IMR-90 (cell line): ENCODE data around the gene PPARGC1A. TPM values are rescaled to one million over a fixed set of nuclear protein-coding genes. Genes with fewer than 3 reads are reported as not detected.

Experiments used
- ATAC-seq: fragments of 200-7000 bp; cut with Tn5 transposase; 2 replicates; pipeline ENCODE4 v1.9.1; 2020; ENCODE audit warnings: low read depth, mild to moderate bottlenecking, moderate library complexity
- BruUV-seq: library from RNA; stranded (reverse); fragments of 400-500 nt; replicated peaks from 2 replicates; lab custom pipeline; 2021; lab: Mats Ljungman, UMichigan
- CTCF ChIA-PET: fragments of 300-600 bp; formaldehyde crosslinking; extraction: SDS; loops from one replicate; lab custom pipeline; 2021; ENCODE audit warnings: antibody characterized with exemption; lab: Yijun Ruan, JAX
- POLR2A ChIA-PET: fragments of 300-600 bp; sonication (Branson Sonifier 250); formaldehyde crosslinking; loops from one replicate; lab custom pipeline; 2022; ENCODE audit warnings: antibody characterized with exemption; ENCODE audit not compliant: unreplicated experiment; lab: Charles Lee
- DNase-seq: peaks from one replicate; pipeline ENCODE4 v3.0.0; 2013
- H2AFZ ChIP-seq: replicated peaks from 2 replicates; pipeline ENCODE3; 2013; ENCODE audit warnings: low read length, mild to moderate bottlenecking; ENCODE audit not compliant: poor library complexity
- H2AK5ac ChIP-seq: 2 replicates; pipeline ENCODE4 v1.6.1; 2013; ENCODE audit warnings: low read depth, low read length, inconsistent platforms
- H2AK9ac ChIP-seq: replicated peaks from 2 replicates; pipeline ENCODE3; 2013; ENCODE audit warnings: mild to moderate bottlenecking, low read depth, low read length, moderate library complexity; ENCODE audit not compliant: poor library complexity
- H2BK120ac ChIP-seq: 2 replicates; pipeline ENCODE4 v1.6.1; 2013; ENCODE audit warnings: low read depth, low read length, inconsistent platforms
- H2BK15ac ChIP-seq: 3 replicates; pipeline ENCODE4 v1.6.1; 2013; ENCODE audit warnings: low read depth, low read length, inconsistent platforms
- H2BK20ac ChIP-seq: 2 replicates; pipeline ENCODE4 v1.6.1; 2013; ENCODE audit warnings: low read depth, mild to moderate bottlenecking, inconsistent platforms, low read length, moderate library complexity
- H2BK5ac ChIP-seq: 2 replicates; pipeline ENCODE4 v1.6.1; 2013; ENCODE audit warnings: mild to moderate bottlenecking, low read depth, low read length, inconsistent platforms; ENCODE audit not compliant: poor library complexity, severe bottlenecking
- H3K14ac ChIP-seq: replicated peaks from 2 replicates; pipeline ENCODE4 v1.6.1; 2013; ENCODE audit warnings: low read depth, low read length, inconsistent platforms
- H3K18ac ChIP-seq: 2 replicates; pipeline ENCODE4 v1.6.1; 2013; ENCODE audit warnings: low read depth, low read length, control low read depth
- H3K23ac ChIP-seq: 2 replicates; pipeline ENCODE4 v1.6.1; 2013; ENCODE audit warnings: low read depth, low read length, inconsistent platforms
- H3K27ac ChIP-seq: 2 replicates; pipeline ENCODE4 v1.5.1; 2013; ENCODE audit warnings: mild to moderate bottlenecking, control low read depth, low read length; ENCODE audit not compliant: insufficient read depth
- H3K27me3 ChIP-seq: 2 replicates; pipeline ENCODE4 v1.6.1; 2013; ENCODE audit warnings: low read length; ENCODE audit not compliant: control insufficient read depth, insufficient read depth
- H3K36me3 ChIP-seq: 2 replicates; pipeline ENCODE4 v1.6.1; 2013; ENCODE audit warnings: low read length, mixed read lengths; ENCODE audit not compliant: control insufficient read depth, insufficient read depth
- H3K4ac ChIP-seq: 2 replicates; pipeline ENCODE4 v1.6.1; 2013; ENCODE audit warnings: low read depth, low read length, inconsistent platforms
- H3K4me1 ChIP-seq: 2 replicates; pipeline ENCODE4 v1.6.1; 2013; ENCODE audit warnings: low read length, mixed read lengths; ENCODE audit not compliant: control insufficient read depth, insufficient read depth
- H3K4me2 ChIP-seq: 2 replicates; pipeline ENCODE4 v1.6.1; 2013; ENCODE audit warnings: low read depth, mild to moderate bottlenecking, control low read depth, low read length, moderate library complexity
- H3K4me3 ChIP-seq: 2 replicates; pipeline ENCODE4 v1.5.1; 2013; ENCODE audit warnings: low read depth, mild to moderate bottlenecking, control low read depth, low read length, moderate library complexity; ENCODE audit not compliant: insufficient read depth
- H3K56ac ChIP-seq: 2 replicates; pipeline ENCODE4 v1.6.1; 2013; ENCODE audit warnings: low read length, inconsistent platforms; ENCODE audit not compliant: insufficient read depth; ENCODE audit errors: extremely low read depth
- H3K79me1 ChIP-seq, 2 experiments: 2 replicates each; pipeline ENCODE4 v1.6.1; 2013; ENCODE audit warnings: low read length in 2 of 2, inconsistent platforms in 1 of 2, low read depth in 1 of 2
- H3K9ac ChIP-seq: 2 replicates; pipeline ENCODE4 v1.6.1; 2013; ENCODE audit warnings: low read depth, low read length, control low read depth
- H3K9me1 ChIP-seq: 2 replicates; pipeline ENCODE4 v1.6.1; 2013; ENCODE audit warnings: low read length, inconsistent platforms; ENCODE audit not compliant: insufficient read depth
- H3K9me3 ChIP-seq: 2 replicates; pipeline ENCODE4 v1.6.1; 2013; ENCODE audit warnings: low read length; ENCODE audit not compliant: control insufficient read depth, insufficient read depth
- H4K20me1 ChIP-seq: 2 replicates; pipeline ENCODE4 v1.6.1; 2013; ENCODE audit warnings: low read length, inconsistent platforms; ENCODE audit not compliant: insufficient read depth
- H4K5ac ChIP-seq: 2 replicates; pipeline ENCODE4 v1.6.1; 2013; ENCODE audit warnings: mild to moderate bottlenecking, low read depth, low read length, control low read depth
- H4K8ac ChIP-seq, 2 experiments: 2 replicates each; pipeline ENCODE4 v1.6.1; 2013; ENCODE audit warnings: low read depth in 2 of 2, low read length in 2 of 2, control low read depth in 1 of 2, inconsistent platforms in 1 of 2
- H4K91ac ChIP-seq: 2 replicates; pipeline ENCODE4 v1.6.1; 2013; ENCODE audit warnings: low read depth, low read length, inconsistent platforms; ENCODE audit not compliant: insufficient read depth
- CEBPB ChIP-seq: IDR thresholded peaks from 2 replicates; pipeline ENCODE4 v1.6.1; 2012; ENCODE audit warnings: low read depth, low read length, improper control_type of control experiment
- CHD1 ChIP-seq: IDR thresholded peaks from 2 replicates; pipeline ENCODE4 v1.6.1; 2012; ENCODE audit warnings: low read depth, low read length, improper control_type of control experiment
- CTCF ChIP-seq: conservative IDR thresholded peaks from 2 replicates; pipeline ENCODE4 v1.5.1; 2012; ENCODE audit warnings: mild to moderate bottlenecking, low read depth, low read length, improper control_type of control experiment
- FOS ChIP-seq: fragments of 150-350 bp; IDR thresholded peaks from 2 replicates; pipeline ENCODE4 v1.6.1; 2016; ENCODE audit warnings: low read depth, low read length
- MAFK ChIP-seq: IDR thresholded peaks from 2 replicates; pipeline ENCODE4 v1.6.1; 2012; ENCODE audit warnings: low read depth, low read length, improper control_type of control experiment
- MAZ ChIP-seq: IDR thresholded peaks from 2 replicates; pipeline ENCODE4 v1.6.1; 2012; ENCODE audit warnings: low read depth, mild to moderate bottlenecking, low read length, improper control_type of control experiment, moderate library complexity, borderline replicate concordance
- MXI1 ChIP-seq: IDR thresholded peaks from 2 replicates; pipeline ENCODE4 v1.6.1; 2012; ENCODE audit warnings: low read depth, mild to moderate bottlenecking, low read length, moderate library complexity, borderline replicate concordance
- NFE2L2 ChIP-seq: fragments of 150-350 bp; IDR thresholded peaks from 2 replicates; pipeline ENCODE4 v1.6.1; 2016; ENCODE audit warnings: low read depth, mild to moderate bottlenecking, low read length
- POLR2A ChIP-seq: IDR thresholded peaks from 2 replicates; pipeline ENCODE4 v1.6.1; 2012; ENCODE audit warnings: mild to moderate bottlenecking, low read depth, low read length
- RFX5 ChIP-seq: IDR thresholded peaks from 2 replicates; pipeline ENCODE4 v1.8.0; 2012; ENCODE audit warnings: low read depth, mild to moderate bottlenecking, low read length, moderate library complexity
- SMC3 ChIP-seq: fragments of 150-350 bp; IDR thresholded peaks from 2 replicates; pipeline ENCODE4 v1.6.1; 2016; ENCODE audit warnings: low read depth, mild to moderate bottlenecking, antibody characterized with exemption, low read length, moderate library complexity
- WGBS, 2 experiments: methylation state at CpG; one replicate each; pipeline versions ENCODE4 v1.1.5 to v1.1.7; 2013; ENCODE audit warnings: missing lambda C conversion rate in 2 of 2; ENCODE audit not compliant: insufficient read length in 1 of 2; ENCODE audit errors: extremely low coverage in 2 of 2; 5-methylcytosine and 5-hydroxymethylcytosine counted together
- dilution Hi-C: fragments of 300-500 bp; cut with HindIII; formaldehyde crosslinking; loops from one replicate; pipeline ENCODE4 v1.14.3; 2018; ENCODE audit warnings: low sequenced_read_pairs; ENCODE audit not compliant: unreplicated experiment
- in situ Hi-C: fragments of 300-500 bp; cut with MboI; formaldehyde crosslinking; loops from 3 replicates; pipeline ENCODE4 v1.14.3; 2019; ENCODE audit warnings: low sequenced_read_pairs, inconsistent platforms, mixed read lengths
- intact Hi-C: fragments of 100-400 bp; cut with micrococcal nuclease; formaldehyde crosslinking; loops from 2 replicates; pipeline ENCODE4 v1.10.0; 2022
- polyA plus RNA-seq, 3 experiments: library from polyadenylated mRNA; depleted of rRNA; stranded (reverse); fragments of >200 nt; gene quantifications; 2 replicates each; pipeline ENCODE4 v1.2.3, GENCODE V29; 2012; ENCODE audit warnings: low replicate concordance in 1 of 3
- total RNA-seq: library from RNA; depleted of rRNA; stranded (reverse); fragments of >200 nt; gene quantifications from 2 replicates; pipeline ENCODE4 v1.2.3, GENCODE V29; 2012
- TF ChIP-seq, protein P1 (sequence below): fragments of 150-350 bp; IDR thresholded peaks from 2 replicates; pipeline ENCODE4 v1.6.1; 2016; ENCODE audit warnings: low read depth, mild to moderate bottlenecking, low read length, moderate library complexity, borderline replicate concordance
- TF ChIP-seq, protein P2 (sequence below): fragments of 150-350 bp; IDR thresholded peaks from 2 replicates; pipeline ENCODE4 v1.6.1; 2017; ENCODE audit warnings: mild to moderate bottlenecking, antibody characterized with exemption, low read length, low read depth

The PPARGC1A gene
- total and polyA plus RNA-seq, 2 of the 4 experiments (the other 2 are of a cell fraction): under 0.01 to 0.03 TPM

GRCh38 chr4:23931489-23931830 is 41.6 kb upstream of the PPARGC1A start:
- Histone ChIP-seq H3K4me3 (no peak overlapping the region), H4K20me1 (no peaks in the 10 kb centered on the region), H3K4ac (no peak overlapping the region), H2AFZ (no peak overlapping the region), H3K79me1 (no peaks in the 10 kb centered on the region), H3K27me3 (peaks cover 3% of the 10 kb centered on the region; the same call in 1 of the 2 replicates), H2AK9ac (no peak overlapping the region), H2BK15ac (no peak overlapping the region), H3K9me3 (no peaks in the 10 kb centered on the region), H2BK120ac (no peak overlapping the region), H2BK20ac (no peak overlapping the region), H2BK5ac (no peak overlapping the region), H3K36me3 (no peaks in the 10 kb centered on the region), H3K27ac (no peak overlapping the region), H4K8ac (no peak overlapping the region), H3K23ac (no peak overlapping the region), H4K91ac (no peak overlapping the region), H2AK5ac (no peak overlapping the region), H3K4me2 (no peak overlapping the region), H3K14ac (no peak overlapping the region), H4K5ac (no peak overlapping the region), H3K4me1 (peaks cover 3% of the 10 kb centered on the region; the same call in 1 of the 2 replicates), H3K9ac (no peak overlapping the region), H3K9me1 (no peaks in the 10 kb centered on the region), H3K18ac (no peak overlapping the region), H3K56ac (no peak overlapping the region)
- ChIA-PET POLR2A (no interaction called here), CTCF (interaction anchor here (0.7 to 1.5 kb wide), 2 partner anchors 9 to 19 kb away, joined by 3 read pairs; no protein-coding TSS in a partner anchor)
- WGBS, 2 experiments: no CpG with 5 or more reads among the region's 2 CpGs
- intact Hi-C loops: no loop called here
- no TSS peak for BruUV-seq
- in situ Hi-C loops: no loop called here
- dilution Hi-C loops: no loop called here
- ATAC-seq (no peak), DNase-seq (no peak)
- TF ChIP-seq MAFK (no peak), FOS (no peak), CTCF (no peak), RFX5 (no peak), SMC3 (no peak), MXI1 (no peak), CHD1 (no peak), MAZ (no peak), CEBPB (no peak), NFE2L2 (no peak), POLR2A (no peak)
- TF ChIP-seq, protein P1, sequence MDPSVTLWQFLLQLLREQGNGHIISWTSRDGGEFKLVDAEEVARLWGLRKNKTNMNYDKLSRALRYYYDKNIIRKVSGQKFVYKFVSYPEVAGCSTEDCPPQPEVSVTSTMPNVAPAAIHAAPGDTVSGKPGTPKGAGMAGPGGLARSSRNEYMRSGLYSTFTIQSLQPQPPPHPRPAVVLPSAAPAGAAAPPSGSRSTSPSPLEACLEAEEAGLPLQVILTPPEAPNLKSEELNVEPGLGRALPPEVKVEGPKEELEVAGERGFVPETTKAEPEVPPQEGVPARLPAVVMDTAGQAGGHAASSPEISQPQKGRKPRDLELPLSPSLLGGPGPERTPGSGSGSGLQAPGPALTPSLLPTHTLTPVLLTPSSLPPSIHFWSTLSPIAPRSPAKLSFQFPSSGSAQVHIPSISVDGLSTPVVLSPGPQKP: no peak
- TF ChIP-seq, protein P2, sequence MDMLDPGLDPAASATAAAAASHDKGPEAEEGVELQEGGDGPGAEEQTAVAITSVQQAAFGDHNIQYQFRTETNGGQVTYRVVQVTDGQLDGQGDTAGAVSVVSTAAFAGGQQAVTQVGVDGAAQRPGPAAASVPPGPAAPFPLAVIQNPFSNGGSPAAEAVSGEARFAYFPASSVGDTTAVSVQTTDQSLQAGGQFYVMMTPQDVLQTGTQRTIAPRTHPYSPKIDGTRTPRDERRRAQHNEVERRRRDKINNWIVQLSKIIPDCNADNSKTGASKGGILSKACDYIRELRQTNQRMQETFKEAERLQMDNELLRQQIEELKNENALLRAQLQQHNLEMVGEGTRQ: no peak
